ENCODE results near the gene KYNU. TPM values are rescaled to one million over a fixed set of nuclear protein-coding genes. Genes with fewer than 3 reads are reported as not detected.

Gene KYNU
- total and polyA plus RNA-seq, 9 of the 15 experiments (the other 6 are each of a cell fraction or from before 2014, with no cell fraction given): 2.6 to 11.6 (median 7.2) TPM

DNA sequence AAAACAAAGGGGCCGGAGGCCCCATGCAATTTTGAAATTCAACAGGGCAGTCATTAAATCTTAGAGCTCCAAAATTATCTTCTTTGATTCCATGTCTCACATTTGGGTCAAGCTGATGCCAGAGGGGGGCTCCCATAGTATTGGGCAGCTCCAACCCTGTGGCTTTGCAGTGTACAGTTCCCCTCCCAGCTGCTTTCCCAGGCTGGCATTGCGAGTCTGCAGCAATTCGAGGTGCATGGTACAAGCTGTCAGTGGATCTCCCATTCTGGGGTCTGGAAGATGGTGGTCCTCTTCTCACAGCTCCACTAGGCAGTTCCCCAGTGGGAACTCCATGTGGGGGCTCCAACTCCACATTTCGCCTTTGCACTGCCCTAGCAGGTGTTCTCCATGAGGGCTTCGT, 179.1 kb downstream of the KYNU start:
- intact Hi-C loops (cut with micrococcal nuclease): no loop called here
- no peaks in the 10 kb centered on the region for H3K79me2 ChIP-seq (ENCODE audit: control insufficient read depth, insufficient read depth, low read length)
- CTCF ChIA-PET (ENCODE audit: low intra/inter-chr PET ratio): no interaction called here
- WGBS (ENCODE audit: insufficient coverage, low coverage, missing lambda C conversion rate): 0% methylated on average over 5 of the region's 5 CpGs
- H3K27ac ChIP-seq (ENCODE audit: extremely low read depth, low read depth, low read length): no peak overlapping the region
- no TSS peak for BruUV-seq (replicated peaks)
- no peaks in the 10 kb centered on the region for H3K9me1 ChIP-seq (ENCODE audit: control insufficient read depth, insufficient read depth, low read length)
- H3K27me3 ChIP-seq (ENCODE audit: control insufficient read depth in 2 of 2, insufficient read depth in 2 of 2, low read length in 2 of 2): no peaks in the 10 kb centered on the region
- no peaks in the 10 kb centered on the region for H3K4me1 ChIP-seq (replicated peaks in 1 of 2; ENCODE audit: control insufficient read depth in 2 of 2, insufficient read depth in 2 of 2, low read length in 2 of 2)
- in situ Hi-C loops (cut with MboI): no loop called here
- H3K4me2 ChIP-seq (ENCODE audit: insufficient read depth, low read length): no peak overlapping the region
- H2AFZ ChIP-seq (ENCODE audit: low read depth, low read length): no peak overlapping the region
- H3K4me3 ChIP-seq: no peak overlapping the region
- TF ChIP-seq GATAD2B (IDR thresholded peaks at IDR 0.05; ENCODE audit: borderline replicate concordance) (no peak), KDM2B (CRISPR knock-in tag; IDR thresholded peaks at IDR 0.05) (no peak), ZC3H4 (CRISPR knock-in tag; IDR thresholded peaks at IDR 0.05; ENCODE audit: borderline replicate concordance) (no peak), POLR2B (IDR thresholded peaks at IDR 0.05; ENCODE audit: low read depth, partially characterized antibody) (no peak), RBM39 (optimal IDR thresholded peaks at IDR 0.05; ENCODE audit: low read depth, low read length) (no peak)
- TF ChIP-seq, protein P1, sequence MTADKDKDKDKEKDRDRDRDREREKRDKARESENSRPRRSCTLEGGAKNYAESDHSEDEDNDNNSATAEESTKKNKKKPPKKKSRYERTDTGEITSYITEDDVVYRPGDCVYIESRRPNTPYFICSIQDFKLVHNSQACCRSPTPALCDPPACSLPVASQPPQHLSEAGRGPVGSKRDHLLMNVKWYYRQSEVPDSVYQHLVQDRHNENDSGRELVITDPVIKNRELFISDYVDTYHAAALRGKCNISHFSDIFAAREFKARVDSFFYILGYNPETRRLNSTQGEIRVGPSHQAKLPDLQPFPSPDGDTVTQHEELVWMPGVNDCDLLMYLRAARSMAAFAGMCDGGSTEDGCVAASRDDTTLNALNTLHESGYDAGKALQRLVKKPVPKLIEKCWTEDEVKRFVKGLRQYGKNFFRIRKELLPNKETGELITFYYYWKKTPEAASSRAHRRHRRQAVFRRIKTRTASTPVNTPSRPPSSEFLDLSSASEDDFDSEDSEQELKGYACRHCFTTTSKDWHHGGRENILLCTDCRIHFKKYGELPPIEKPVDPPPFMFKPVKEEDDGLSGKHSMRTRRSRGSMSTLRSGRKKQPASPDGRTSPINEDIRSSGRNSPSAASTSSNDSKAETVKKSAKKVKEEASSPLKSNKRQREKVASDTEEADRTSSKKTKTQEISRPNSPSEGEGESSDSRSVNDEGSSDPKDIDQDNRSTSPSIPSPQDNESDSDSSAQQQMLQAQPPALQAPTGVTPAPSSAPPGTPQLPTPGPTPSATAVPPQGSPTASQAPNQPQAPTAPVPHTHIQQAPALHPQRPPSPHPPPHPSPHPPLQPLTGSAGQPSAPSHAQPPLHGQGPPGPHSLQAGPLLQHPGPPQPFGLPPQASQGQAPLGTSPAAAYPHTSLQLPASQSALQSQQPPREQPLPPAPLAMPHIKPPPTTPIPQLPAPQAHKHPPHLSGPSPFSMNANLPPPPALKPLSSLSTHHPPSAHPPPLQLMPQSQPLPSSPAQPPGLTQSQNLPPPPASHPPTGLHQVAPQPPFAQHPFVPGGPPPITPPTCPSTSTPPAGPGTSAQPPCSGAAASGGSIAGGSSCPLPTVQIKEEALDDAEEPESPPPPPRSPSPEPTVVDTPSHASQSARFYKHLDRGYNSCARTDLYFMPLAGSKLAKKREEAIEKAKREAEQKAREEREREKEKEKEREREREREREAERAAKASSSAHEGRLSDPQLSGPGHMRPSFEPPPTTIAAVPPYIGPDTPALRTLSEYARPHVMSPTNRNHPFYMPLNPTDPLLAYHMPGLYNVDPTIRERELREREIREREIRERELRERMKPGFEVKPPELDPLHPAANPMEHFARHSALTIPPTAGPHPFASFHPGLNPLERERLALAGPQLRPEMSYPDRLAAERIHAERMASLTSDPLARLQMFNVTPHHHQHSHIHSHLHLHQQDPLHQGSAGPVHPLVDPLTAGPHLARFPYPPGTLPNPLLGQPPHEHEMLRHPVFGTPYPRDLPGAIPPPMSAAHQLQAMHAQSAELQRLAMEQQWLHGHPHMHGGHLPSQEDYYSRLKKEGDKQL (CRISPR knock-in tag; IDR thresholded peaks at IDR 0.05; ENCODE audit: borderline replicate concordance): no peak
- no peaks in the 10 kb centered on the region for H4K20me1 ChIP-seq (replicated peaks; ENCODE audit: control insufficient read depth, insufficient read depth, low read length)
- ATAC-seq: no peak
- POLR2A ChIA-PET: no interaction called here
- no peak overlapping the region for H3K9ac ChIP-seq (ENCODE audit: insufficient read depth in 1 of 2, low read depth in 2 of 2, low read length in 2 of 2)
- H3K36me3 ChIP-seq (ENCODE audit: control insufficient read depth, insufficient read depth, low read length): no peaks in the 10 kb centered on the region
- H3K9me3 ChIP-seq (replicated peaks; ENCODE audit: control insufficient read depth, insufficient read depth, low read depth, low read length): no peaks in the 10 kb centered on the region
- FAIRE-seq: no peak
- DNase-seq (ENCODE audit: extremely low read depth in 1 of 4, low spot score in 3 of 4): no peak

Data from K562 (cell line).